A673 (cell line): ENCODE measurements around the gene ARHGAP8. TPM values are rescaled to one million over a fixed set of nuclear protein-coding genes. Genes with fewer than 3 reads are reported as not detected.

Experiments used
- BruUV-seq: library from RNA; stranded (reverse); fragments of 400-500 nt; replicated peaks from 2 replicates; lab custom pipeline; 2021; lab: Mats Ljungman, UMichigan
- CTCF ChIA-PET: fragments of 300-600 bp; sonication (Branson Sonifier 250); formaldehyde crosslinking; loops from one replicate; lab custom pipeline; 2022; ENCODE audit warnings: antibody characterized with exemption; lab: Charles Lee
- POLR2A ChIA-PET: fragments of 300-600 bp; sonication (Branson Sonifier 250); formaldehyde crosslinking; loops from one replicate; lab custom pipeline; 2022; ENCODE audit warnings: antibody characterized with exemption; ENCODE audit not compliant: low non-redundant PET; lab: Charles Lee
- DNase-seq: peaks from one replicate; pipeline ENCODE4 v3.0.0-alpha.2; 2015; ENCODE audit warnings: low spot score
- H3K27ac ChIP-seq: fragments of 200-600 bp; sonication (generic); 2 replicates; pipeline ENCODE4 v1.5.1; 2016; ENCODE audit warnings: mixed run types, low read depth, mild to moderate bottlenecking, mixed read lengths, antibody characterized with exemption, low read length; ENCODE audit not compliant: poor library complexity, severe bottlenecking
- H3K27me3 ChIP-seq: fragments of 200-600 bp; sonication (generic); replicated peaks from 2 replicates; pipeline ENCODE4 v1.6.1; 2017; ENCODE audit warnings: mixed run types, low read depth, mild to moderate bottlenecking, mixed read lengths, antibody characterized with exemption, low read length; ENCODE audit not compliant: insufficient read depth, poor library complexity
- H3K36me3 ChIP-seq: fragments of 200-600 bp; sonication (generic); 2 replicates; pipeline ENCODE4 v1.6.1; 2016; ENCODE audit warnings: mixed run types, mild to moderate bottlenecking, mixed read lengths, antibody characterized with exemption, low read length; ENCODE audit not compliant: insufficient read depth, poor library complexity, severe bottlenecking
- H3K4me1 ChIP-seq: fragments of 200-600 bp; sonication (generic); 2 replicates; pipeline ENCODE4 v1.6.1; 2017; ENCODE audit warnings: mixed run types, mild to moderate bottlenecking, mixed read lengths, antibody characterized with exemption, low read length; ENCODE audit not compliant: insufficient read depth, poor library complexity, severe bottlenecking
- H3K4me3 ChIP-seq: fragments of 200-600 bp; sonication (generic); 2 replicates; pipeline ENCODE4 v1.5.1; 2016; ENCODE audit warnings: low read depth, mixed run types, mild to moderate bottlenecking, mixed read lengths, low read length; ENCODE audit not compliant: poor library complexity, severe bottlenecking
- H3K9me3 ChIP-seq: fragments of 200-600 bp; sonication (generic); 2 replicates; pipeline ENCODE4 v1.6.1; 2016; ENCODE audit warnings: mixed run types, low read depth, mild to moderate bottlenecking, mixed read lengths, antibody characterized with exemption, low read length; ENCODE audit not compliant: poor library complexity, severe bottlenecking
- CTCF ChIP-seq: fragments of 300-800, 200-600 bp; sonication (generic); conservative IDR thresholded peaks from 2 replicates; pipeline ENCODE4 v1.5.1; 2017; ENCODE audit warnings: low read depth, mild to moderate bottlenecking, antibody characterized with exemption, low read length, moderate library complexity, mixed read lengths
- EZH2 ChIP-seq: fragments of 200-600 bp; sonication (generic); IDR thresholded peaks from 2 replicates; pipeline ENCODE4 v1.6.1; 2017; ENCODE audit warnings: borderline replicate concordance, low read depth, mild to moderate bottlenecking, mixed read lengths, antibody characterized with exemption, low read length; ENCODE audit not compliant: poor library complexity, severe bottlenecking
- intact Hi-C: fragments of 100-400 bp; cut with micrococcal nuclease; formaldehyde crosslinking; loops from one replicate; pipeline ENCODE4 v1.10.0; 2022; ENCODE audit not compliant: unreplicated experiment
- total RNA-seq: library from RNA; stranded (reverse); gene quantifications from 2 replicates; pipeline ENCODE4 v1.2.3, GENCODE V29; 2021

The ARHGAP8 gene
- total RNA-seq, 1 experiment from 2014 or later: not detected

- Histone ChIP-seq H3K9me3 (no peaks in the 10 kb centered on the region), H3K27me3 (no peaks in the 10 kb centered on the region), H3K4me1 (no peaks in the 10 kb centered on the region), H3K4me3 (no peak overlapping the region), H3K36me3 (no peaks in the 10 kb centered on the region), H3K27ac (no peak overlapping the region)
- intact Hi-C loops: no loop called here
- peak; percentile 38 for DNase-seq
- no peak for TF ChIP-seq CTCF
- TF ChIP-seq EZH2: no peak
- BruUV-seq: no TSS peak
- ChIA-PET POLR2A (no interaction called here), CTCF (no interaction called here)
These were observed 137.0 kb downstream of the ARHGAP8 start for GRCh38 chr22:44889255-44889878.

GRCh38 chr22:44890416-44891292 lies 138.3 kb downstream of the ARHGAP8 start:
- Histone ChIP-seq H3K27ac (no peak overlapping the region), H3K36me3 (no peaks in the 10 kb centered on the region), H3K4me1 (no peaks in the 10 kb centered on the region), H3K27me3 (no peaks in the 10 kb centered on the region), H3K9me3 (no peaks in the 10 kb centered on the region), H3K4me3 (no peak overlapping the region)
- no TSS peak for BruUV-seq
- TF ChIP-seq EZH2 (no peak), CTCF (no peak)
- ChIA-PET CTCF (no interaction called here), POLR2A (no interaction called here)
- intact Hi-C loops: no loop called here
- DNase-seq: no peak

GRCh38 chr22:44891293-44891747 lies 138.9 kb downstream of the ARHGAP8 start:
- intact Hi-C loops: no loop called here
- Histone ChIP-seq H3K4me3 (no peak overlapping the region), H3K36me3 (no peaks in the 10 kb centered on the region), H3K4me1 (no peaks in the 10 kb centered on the region), H3K27me3 (no peaks in the 10 kb centered on the region), H3K9me3 (no peaks in the 10 kb centered on the region), H3K27ac (no peak overlapping the region)
- ChIA-PET POLR2A (no interaction called here), CTCF (no interaction called here)
- no peak for TF ChIP-seq CTCF
- TF ChIP-seq EZH2: no peak
- DNase-seq: no peak
- no TSS peak for BruUV-seq
